Measurements from ENCODE around the gene PXDN.

- no peak for TF ChIP-seq POLR2AphosphoS5 (IDR thresholded peaks at IDR 0.05)
- TF ChIP-seq CTCF (IDR thresholded peaks at IDR 0.05), result no peak
- no peak for TF ChIP-seq POLR2A (IDR thresholded peaks at IDR 0.05)
- no peak for TF ChIP-seq EP300 (IDR thresholded peaks at IDR 0.05)
These were observed 142.6 kb downstream of the PXDN start for GRCh38 chr2:1601471-1602277.

All from stomach (tissue), 4 donors.